Activated CD8-positive, alpha-beta memory T cell treated with anti-CD3 and anti-CD28 coated beads for 48 hours (primary cell): ENCODE data around the gene PKD1L1.
"Not testable (repeated sequence)": the region's sequence is repeated elsewhere in the genome, so short reads cannot be mapped to it uniquely, and the experiment has no call there.

Experiments used
- DNase-seq, 3 experiments: peaks; one replicate each; pipeline ENCODE4 v3.0.0-alpha.2; 2020; ENCODE audit warnings: low read depth in 2 of 3, low spot score in 2 of 3

The PKD1L1 gene

GRCh38 chr7:47775238-47775637 is 173.0 kb downstream of the PKD1L1 start:
- no peak for DNase-seq

- no peak for DNase-seq
Measured at GRCh38 chr7:47772492-47772891, 175.8 kb downstream of the PKD1L1 start.

GRCh38 chr7:47771990-47772360 is 176.3 kb downstream of the PKD1L1 start:
- DNase-seq: no peak

- DNase-seq: no peak
Measured at GRCh38 chr7:47771336-47771989, 176.8 kb downstream of the PKD1L1 start.

- no peak for DNase-seq
Measured at GRCh38 chr7:47766126-47766525, 182.1 kb downstream of the PKD1L1 start.

- no peak for DNase-seq
Measured at GRCh38 chr7:47765373-47765979, 182.8 kb downstream of the PKD1L1 start.

GRCh38 chr7:47764746-47765145 is 183.5 kb downstream of the PKD1L1 start:
- DNase-seq: no peak

GRCh38 chr7:47763063-47763974 is 184.9 kb downstream of the PKD1L1 start:
- DNase-seq: no peak

GRCh38 chr7:47762746-47763062 is 185.6 kb downstream of the PKD1L1 start:
- no peak for DNase-seq

GRCh38 chr7:47762207-47762606 is 186.1 kb downstream of the PKD1L1 start:
- DNase-seq: no peak

- DNase-seq: no peak
Measured at GRCh38 chr7:47759056-47759706, 189.1 kb downstream of the PKD1L1 start.

- DNase-seq: no peak
Measured at GRCh38 chr7:47758546-47758945, 189.7 kb downstream of the PKD1L1 start.

GRCh38 chr7:47757921-47758411 is 190.3 kb downstream of the PKD1L1 start:
- no peak for DNase-seq

- DNase-seq: no peak
Measured at GRCh38 chr7:47756636-47757035, 191.6 kb downstream of the PKD1L1 start.

GRCh38 chr7:47755248-47755647 is 193.0 kb downstream of the PKD1L1 start:
- no peak for DNase-seq

GRCh38 chr7:47751724-47752123 is 196.5 kb downstream of the PKD1L1 start:
- not testable (repeated sequence) for DNase-seq

- DNase-seq: no peak
Measured at GRCh38 chr7:47751043-47751442, 197.2 kb downstream of the PKD1L1 start.

GRCh38 chr7:47748041-47748440 is 200.2 kb downstream of the PKD1L1 start:
- DNase-seq: no peak

GRCh38 chr7:47747160-47747559 is 201.1 kb downstream of the PKD1L1 start:
- no peak for DNase-seq

- DNase-seq: no peak
Measured at GRCh38 chr7:47746468-47746867, 201.8 kb downstream of the PKD1L1 start.

GRCh38 chr7:47744883-47745282 is 203.4 kb downstream of the PKD1L1 start:
- no peak for DNase-seq
